Liver (tissue), 3 donors: ENCODE data around the gene WNK4.

ENCODE experiments used
- CTCF ChIP-seq: fragments of 150-350 bp; IDR thresholded peaks from 2 replicates; pipeline ENCODE4 v1.5.1; 2017; ENCODE audit warnings: improper control_type of control experiment, low read depth, low read length; ENCODE audit not compliant: missing input control
- FOXA2 ChIP-seq: IDR thresholded peaks from 2 replicates; pipeline ENCODE4 v1.6.1; 2016; ENCODE audit warnings: antibody characterized with exemption
- JUND ChIP-seq, 2 donors: IDR thresholded peaks; 2 replicates each; pipeline ENCODE4 v1.6.1; 2016; ENCODE audit warnings: antibody characterized with exemption in 2 of 2
- MAX ChIP-seq: IDR thresholded peaks from 2 replicates; pipeline ENCODE4 v1.6.1; 2016; ENCODE audit warnings: antibody characterized with exemption
- NR2F2 ChIP-seq: IDR thresholded peaks from 2 replicates; pipeline ENCODE4 v1.6.1; 2016; ENCODE audit warnings: antibody characterized with exemption
- RAD21 ChIP-seq, 2 donors: IDR thresholded peaks; 2 replicates each; pipeline ENCODE4 v1.6.1; 2016; ENCODE audit warnings: antibody characterized with exemption in 2 of 2, mild to moderate bottlenecking in 2 of 2
- REST ChIP-seq: IDR thresholded peaks from 2 replicates; pipeline ENCODE4 v1.6.1; 2016; ENCODE audit warnings: antibody characterized with exemption, mild to moderate bottlenecking
- RXRA ChIP-seq, 2 donors: IDR thresholded peaks; 2 replicates each; pipeline ENCODE4 v1.6.1; 2017 to 2018; ENCODE audit warnings: antibody characterized with exemption in 2 of 2, mild to moderate bottlenecking in 1 of 2
- SP1 ChIP-seq: IDR thresholded peaks from 2 replicates; pipeline ENCODE4 v1.6.1; 2018; ENCODE audit warnings: antibody characterized with exemption, mild to moderate bottlenecking
- TAF1 ChIP-seq: conservative IDR thresholded peaks from 2 replicates; pipeline ENCODE4 v1.6.1; 2016; ENCODE audit warnings: antibody characterized with exemption, mild to moderate bottlenecking
- ZBTB33 ChIP-seq: IDR thresholded peaks from 2 replicates; pipeline ENCODE4 v1.6.1; 2016; ENCODE audit warnings: antibody characterized with exemption
- TF ChIP-seq, protein P1 (sequence below): IDR thresholded peaks from 2 replicates; pipeline ENCODE4 v1.6.1; 2016; ENCODE audit warnings: antibody characterized with exemption
- donor health status: healthy.
- donor health status: healthy.

DNA sequence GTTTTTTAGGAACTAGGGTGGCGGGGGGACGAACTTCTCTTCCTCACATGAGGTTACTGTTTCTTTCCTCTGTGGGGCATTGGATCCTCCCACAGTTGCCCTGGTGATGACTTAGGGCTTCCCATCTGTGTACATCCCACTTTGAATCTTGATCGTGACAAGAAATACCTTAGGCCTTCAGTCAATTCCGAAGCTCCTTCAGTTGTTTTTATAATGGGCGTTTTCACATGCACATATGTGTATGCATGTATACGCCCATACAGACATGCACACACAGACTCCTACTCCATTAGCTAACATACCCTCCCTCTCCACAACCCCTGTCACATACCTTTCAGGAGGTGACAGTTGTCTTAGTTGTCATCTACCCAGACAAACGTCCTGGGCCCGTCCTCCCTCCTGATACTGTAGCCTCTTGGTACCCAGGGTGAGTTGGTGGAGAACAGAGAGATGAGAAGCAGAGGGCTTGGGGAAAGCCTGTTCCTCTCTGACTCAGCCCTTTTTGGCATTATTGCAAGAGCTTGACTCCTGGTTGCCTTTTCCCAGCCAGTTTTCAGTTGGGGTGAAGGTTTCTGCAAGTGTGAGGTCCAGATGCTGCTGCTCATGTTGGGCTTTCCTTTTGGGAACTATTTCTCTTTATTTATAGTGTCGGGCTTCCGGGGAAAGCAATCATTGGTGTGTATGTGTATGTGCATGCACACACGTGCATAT, 61.7 kb downstream of the WNK4 start:
- no peak for TF ChIP-seq CTCF
- TF ChIP-seq SP1 = no peak
- TF ChIP-seq JUND (IDR thresholded peaks at IDR 0.05) = no peak
- no peak for TF ChIP-seq REST
- no peak for TF ChIP-seq NR2F2
- TF ChIP-seq MAX = no peak
- TF ChIP-seq, protein P1, sequence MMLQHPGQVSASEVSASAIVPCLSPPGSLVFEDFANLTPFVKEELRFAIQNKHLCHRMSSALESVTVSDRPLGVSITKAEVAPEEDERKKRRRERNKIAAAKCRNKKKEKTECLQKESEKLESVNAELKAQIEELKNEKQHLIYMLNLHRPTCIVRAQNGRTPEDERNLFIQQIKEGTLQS = no peak
- no peak for TF ChIP-seq ZBTB33
- TF ChIP-seq RXRA (IDR thresholded peaks at IDR 0.05) = no peak
- TF ChIP-seq TAF1 = no peak
- TF ChIP-seq FOXA2 = no peak
- no peak for TF ChIP-seq RAD21 (IDR thresholded peaks at IDR 0.05)
